Mammary epithelial cell (primary cell): ENCODE data around the gene DCXR.

Experiments used
- EZH2 ChIP-seq: IDR thresholded peaks from 2 replicates; pipeline ENCODE4 v1.6.1; 2012; ENCODE audit warnings: low read length, inconsistent platforms, borderline replicate concordance
- TF ChIP-seq, protein P1 (sequence below), 2 donors: IDR thresholded peaks in 1 of 2; conservative IDR thresholded peaks in 1 of 2; 2 replicates each; pipeline ENCODE4 v1.5.1; 2011 to 2012; ENCODE audit warnings: inconsistent platforms in 2 of 2, low read length in 2 of 2, mild to moderate bottlenecking in 2 of 2, control low read depth in 1 of 2, low read depth in 1 of 2; ENCODE audit not compliant: insufficient read depth in 1 of 2; ENCODE audit errors: extremely low read depth in 1 of 2

DNA sequence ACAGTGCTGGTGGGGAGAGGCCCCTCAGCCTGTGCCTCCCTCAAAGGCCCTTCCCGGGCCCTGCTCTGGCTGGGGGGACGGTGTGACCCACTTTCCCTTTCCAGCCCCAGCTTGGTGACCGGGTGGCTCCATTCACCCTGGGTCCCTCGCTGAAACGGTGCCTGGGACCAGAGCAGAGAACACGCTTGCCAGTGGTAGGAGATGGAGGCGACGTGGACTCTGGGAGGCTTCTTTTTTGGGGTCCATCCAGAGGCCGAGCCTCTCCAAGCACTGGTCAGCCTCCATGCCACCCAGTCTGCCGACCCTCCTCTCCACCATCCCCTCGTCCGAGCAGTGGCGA lies 22.6 kb downstream of the DCXR start:
- TF ChIP-seq, protein P1, sequence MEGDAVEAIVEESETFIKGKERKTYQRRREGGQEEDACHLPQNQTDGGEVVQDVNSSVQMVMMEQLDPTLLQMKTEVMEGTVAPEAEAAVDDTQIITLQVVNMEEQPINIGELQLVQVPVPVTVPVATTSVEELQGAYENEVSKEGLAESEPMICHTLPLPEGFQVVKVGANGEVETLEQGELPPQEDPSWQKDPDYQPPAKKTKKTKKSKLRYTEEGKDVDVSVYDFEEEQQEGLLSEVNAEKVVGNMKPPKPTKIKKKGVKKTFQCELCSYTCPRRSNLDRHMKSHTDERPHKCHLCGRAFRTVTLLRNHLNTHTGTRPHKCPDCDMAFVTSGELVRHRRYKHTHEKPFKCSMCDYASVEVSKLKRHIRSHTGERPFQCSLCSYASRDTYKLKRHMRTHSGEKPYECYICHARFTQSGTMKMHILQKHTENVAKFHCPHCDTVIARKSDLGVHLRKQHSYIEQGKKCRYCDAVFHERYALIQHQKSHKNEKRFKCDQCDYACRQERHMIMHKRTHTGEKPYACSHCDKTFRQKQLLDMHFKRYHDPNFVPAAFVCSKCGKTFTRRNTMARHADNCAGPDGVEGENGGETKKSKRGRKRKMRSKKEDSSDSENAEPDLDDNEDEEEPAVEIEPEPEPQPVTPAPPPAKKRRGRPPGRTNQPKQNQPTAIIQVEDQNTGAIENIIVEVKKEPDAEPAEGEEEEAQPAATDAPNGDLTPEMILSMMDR (conservative IDR thresholded peaks at IDR 0.05 in 1 of 2, IDR thresholded peaks at IDR 0.05 in 1 of 2; ENCODE audit: extremely low read depth in 1 of 2, insufficient read depth in 1 of 2, low read depth in 1 of 2, low read length in 2 of 2), result no peak
- no peak for TF ChIP-seq EZH2
